Tibial nerve (tissue), 4 donors: Measurements from ENCODE around the gene ZBTB16.

ENCODE experiments used
- CTCF ChIP-seq, 5 experiments: fragments of 200-600 bp in 3 of 5; fragments of 450-650 bp in 2 of 5; sonication (generic) in 3 of 5; IDR thresholded peaks; one replicate each; pipeline ENCODE4 v1.5.1; 2016 to 2019; ENCODE audit warnings: antibody characterized with exemption in 5 of 5, mild to moderate bottlenecking in 3 of 5, moderate library complexity in 2 of 5
- EP300 ChIP-seq, 2 donors: sonication (generic); formaldehyde crosslinking; IDR thresholded peaks; one replicate each; pipeline ENCODE4 v1.6.1; 2017; ENCODE audit warnings: antibody characterized with exemption in 2 of 2, mild to moderate bottlenecking in 1 of 2

- no peak for TF ChIP-seq CTCF (IDR thresholded peaks at IDR 0.05)
- no peak for TF ChIP-seq EP300 (IDR thresholded peaks at IDR 0.05)
These were observed 6.1 kb upstream of the ZBTB16 start for GRCh38 chr11:114053406-114053805.
